Prostate gland (tissue), 2 donors: ENCODE measurements around the gene DYNC1I1.

Experiments
- POLR2A ChIP-seq: fragments of 450-650 bp; IDR thresholded peaks from one replicate; pipeline ENCODE4 v1.6.1; 2016; ENCODE audit warnings: antibody characterized with exemption, mild to moderate bottlenecking
- TF ChIP-seq, protein P1 (sequence below), 4 experiments: fragments of 200-600 bp in 2 of 4; fragments of 450-650 bp in 2 of 4; sonication (generic) in 2 of 4; IDR thresholded peaks; 1 replicate in 3 of 4; 2 replicates in 1 of 4; pipeline ENCODE4 v1.5.1; 2016 to 2019; ENCODE audit warnings: antibody characterized with exemption in 4 of 4, mild to moderate bottlenecking in 2 of 4, moderate library complexity in 2 of 4

DNA sequence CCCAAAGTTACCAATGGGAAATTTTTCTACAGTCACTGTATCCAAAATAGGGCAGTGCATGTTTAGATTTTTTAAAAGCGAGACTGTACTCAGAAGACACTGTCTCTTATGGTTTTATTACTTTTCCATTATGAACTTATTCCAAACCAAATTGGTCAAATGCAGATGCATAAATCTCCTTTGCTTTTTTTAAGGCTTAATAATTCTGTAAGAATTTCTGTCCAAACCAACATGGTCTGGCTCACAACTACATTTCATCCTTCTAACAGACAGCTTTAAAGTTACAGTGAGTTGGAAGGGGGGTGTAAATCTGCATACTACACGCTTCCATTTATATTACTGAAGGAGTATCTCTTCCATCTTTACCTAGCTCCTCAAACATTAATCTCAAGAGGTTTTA lies 350.4 kb downstream of the DYNC1I1 start:
- TF ChIP-seq, protein P1, sequence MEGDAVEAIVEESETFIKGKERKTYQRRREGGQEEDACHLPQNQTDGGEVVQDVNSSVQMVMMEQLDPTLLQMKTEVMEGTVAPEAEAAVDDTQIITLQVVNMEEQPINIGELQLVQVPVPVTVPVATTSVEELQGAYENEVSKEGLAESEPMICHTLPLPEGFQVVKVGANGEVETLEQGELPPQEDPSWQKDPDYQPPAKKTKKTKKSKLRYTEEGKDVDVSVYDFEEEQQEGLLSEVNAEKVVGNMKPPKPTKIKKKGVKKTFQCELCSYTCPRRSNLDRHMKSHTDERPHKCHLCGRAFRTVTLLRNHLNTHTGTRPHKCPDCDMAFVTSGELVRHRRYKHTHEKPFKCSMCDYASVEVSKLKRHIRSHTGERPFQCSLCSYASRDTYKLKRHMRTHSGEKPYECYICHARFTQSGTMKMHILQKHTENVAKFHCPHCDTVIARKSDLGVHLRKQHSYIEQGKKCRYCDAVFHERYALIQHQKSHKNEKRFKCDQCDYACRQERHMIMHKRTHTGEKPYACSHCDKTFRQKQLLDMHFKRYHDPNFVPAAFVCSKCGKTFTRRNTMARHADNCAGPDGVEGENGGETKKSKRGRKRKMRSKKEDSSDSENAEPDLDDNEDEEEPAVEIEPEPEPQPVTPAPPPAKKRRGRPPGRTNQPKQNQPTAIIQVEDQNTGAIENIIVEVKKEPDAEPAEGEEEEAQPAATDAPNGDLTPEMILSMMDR (IDR thresholded peaks at IDR 0.05), result no peak
- TF ChIP-seq POLR2A, result no peak
